Bronchial epithelial cell (primary cell): ENCODE measurements around the gene ELMO3. TPM values are rescaled to one million over a fixed set of nuclear protein-coding genes. Genes with fewer than 3 reads are reported as not detected.
A peak's percentile ranks its signal among the peaks of the same experiment; 100 is the strongest.

Experiments
- DNase-seq: peaks from one replicate; pipeline ENCODE4 v3.0.0-alpha.2; 2010; ENCODE audit warnings: low read depth
- FAIRE-seq: peaks from 2 replicates; lab custom pipeline; 2011; peaks lifted over from hg19 to GRCh38; lab: Jason Lieb, UNC
- H3K27me3 ChIP-seq: 2 replicates; pipeline ENCODE4 v1.5.1; 2011; ENCODE audit warnings: low read length; ENCODE audit not compliant: control insufficient read depth, insufficient read depth
- H3K36me3 ChIP-seq: 2 replicates; pipeline ENCODE4 v1.5.1; 2011; ENCODE audit warnings: low read length; ENCODE audit not compliant: control insufficient read depth, insufficient read depth
- H3K4me3 ChIP-seq: 2 replicates; pipeline ENCODE4 v1.5.1; 2011; ENCODE audit warnings: mild to moderate bottlenecking, low read depth, low read length, control low read depth
- CTCF ChIP-seq: IDR thresholded peaks from 2 replicates; pipeline ENCODE4 v1.5.1; 2011; ENCODE audit warnings: mild to moderate bottlenecking, moderate library complexity, low read length, control low read depth, inconsistent platforms; ENCODE audit not compliant: insufficient read depth, severe bottlenecking
- total RNA-seq: library from RNA; depleted of rRNA; stranded (reverse); fragments of >200 nt; gene quantifications from 2 replicates; pipeline ENCODE4 v1.2.1, GENCODE V29; 2014

ELMO3 gene
- total RNA-seq, 1 donor from 2014 or later = 44.0 TPM

DNA sequence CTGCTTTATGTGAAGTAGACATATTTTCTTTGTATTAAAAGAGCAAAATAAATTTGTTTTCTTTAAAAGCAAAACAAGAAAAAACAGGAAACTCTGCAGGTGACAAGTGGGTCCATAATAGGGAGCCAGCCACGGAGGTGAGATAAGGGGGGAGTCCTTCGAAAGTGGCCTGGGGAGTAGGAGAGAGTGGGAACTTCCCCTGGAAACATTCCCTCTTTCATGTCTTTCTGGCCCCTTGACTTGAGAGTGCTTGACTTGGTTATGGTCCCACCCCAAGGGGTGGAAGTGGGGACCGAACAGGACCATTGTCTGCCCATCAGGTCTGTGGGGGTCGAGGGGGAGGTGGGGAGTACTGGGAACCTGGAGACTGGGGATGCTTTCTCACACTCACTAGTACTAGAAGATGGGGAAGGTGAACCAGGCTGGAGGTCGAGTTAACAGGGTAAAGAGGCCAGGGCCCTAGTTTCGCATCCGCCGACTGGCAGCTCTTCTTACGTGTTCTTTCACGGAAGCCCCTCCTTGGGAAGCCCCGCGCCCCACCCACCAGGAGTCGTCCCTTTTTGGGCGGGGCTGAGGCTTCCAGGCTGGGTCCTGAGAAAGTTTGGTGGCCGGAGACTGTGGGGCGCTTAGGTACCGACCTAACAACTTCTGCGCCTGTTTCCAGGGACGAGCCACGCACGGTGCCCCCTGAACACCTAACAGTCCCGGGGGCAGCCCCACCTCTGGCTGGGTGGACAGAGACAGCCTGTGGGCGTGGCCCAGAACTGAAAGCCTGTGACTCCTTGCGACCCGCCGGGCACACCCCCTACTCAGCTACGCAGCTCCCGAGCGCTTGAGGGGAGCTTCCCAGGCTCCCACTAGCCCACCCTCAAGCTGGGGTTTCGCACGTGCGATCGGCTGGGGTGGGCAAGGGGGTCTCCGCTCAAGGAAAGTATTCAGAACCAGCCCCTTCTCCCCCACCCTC, 40.0 kb upstream of the ELMO3 start:
- Histone ChIP-seq H3K4me3 (peak overlapping the region; percentile 98), H3K36me3 (peaks cover 2% of the 10 kb centered on the region), H3K27me3 (no peaks in the 10 kb centered on the region)
- DNase-seq (peak; percentile 48), FAIRE-seq (no peak)
- TF ChIP-seq CTCF = no peak

DNA sequence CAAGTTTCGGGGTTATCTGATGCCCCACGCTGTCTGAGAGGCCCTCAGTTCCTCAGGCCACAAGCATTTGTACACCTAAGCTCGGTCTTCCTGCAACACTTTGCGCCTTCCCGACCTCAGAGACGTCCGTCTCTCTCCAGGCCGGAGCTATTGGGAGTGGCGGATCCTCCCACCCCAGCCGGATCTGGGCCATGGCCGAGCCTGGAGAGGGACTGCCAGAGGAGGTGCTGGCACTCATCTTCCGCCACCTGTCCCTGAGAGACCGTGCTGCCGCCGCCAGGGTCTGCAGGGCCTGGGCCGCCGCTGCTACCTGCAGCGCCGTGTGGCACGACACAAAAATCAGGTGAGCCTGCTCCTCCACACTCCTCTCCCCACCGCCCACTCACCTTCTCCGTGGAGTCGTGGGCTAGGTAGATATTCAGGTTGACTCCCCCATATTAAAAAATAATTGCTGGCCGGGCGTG, 37.3 kb upstream of the ELMO3 start:
- no peak for TF ChIP-seq CTCF
- DNase-seq (no peak), FAIRE-seq (no peak)
- no peak overlapping the region for H3K4me3 ChIP-seq
- H3K36me3 ChIP-seq = peaks cover 2% of the 10 kb centered on the region
- peaks cover 14% of the 10 kb centered on the region for H3K27me3 ChIP-seq

- DNase-seq = no peak
- peak; percentile 23 for FAIRE-seq
- peaks cover 2% of the 10 kb centered on the region for H3K36me3 ChIP-seq
- TF ChIP-seq CTCF = no peak
- peak overlapping the region; percentile 21 for H3K4me3 ChIP-seq
- peaks cover 14% of the 10 kb centered on the region for H3K27me3 ChIP-seq
Observed at GRCh38 chr16:67162506-67163163, 36.3 kb upstream of the ELMO3 start.

- no peak for FAIRE-seq
- H3K36me3 ChIP-seq = peaks cover 2% of the 10 kb centered on the region
- peaks cover 14% of the 10 kb centered on the region for H3K27me3 ChIP-seq
- H3K4me3 ChIP-seq = peak overlapping the region; percentile 21
- no peak for DNase-seq
- no peak for TF ChIP-seq CTCF
Observed at GRCh38 chr16:67163164-67163998, 35.5 kb upstream of the ELMO3 start.

GRCh38 chr16:67163999-67164558, 34.9 kb upstream of the ELMO3 start:
- TF ChIP-seq CTCF = no peak
- Histone ChIP-seq H3K4me3 (peak overlapping the region; percentile 21), H3K27me3 (peaks cover 14% of the 10 kb centered on the region), H3K36me3 (peaks cover 2% of the 10 kb centered on the region)
- no peak for DNase-seq
- FAIRE-seq = no peak
